ENCODE results near the gene KDR.

Gene KDR

GRCh38 chr4:55078987-55079386 lies 46.4 kb downstream of the KDR start:
- TF ChIP-seq CTCF (conservative IDR thresholded peaks at IDR 0.05; ENCODE audit: control insufficient read depth, insufficient read depth, low read depth, low read length), result no peak
- DNase-seq (ENCODE audit: low read depth), result peak; percentile 87
- H3K4me3 ChIP-seq (ENCODE audit: control insufficient read depth, low read depth, low read length), result no peak overlapping the region

GRCh38 chr4:55077577-55077976 lies 47.8 kb downstream of the KDR start:
- TF ChIP-seq CTCF (conservative IDR thresholded peaks at IDR 0.05; ENCODE audit: control insufficient read depth, insufficient read depth, low read depth, low read length), result no peak
- DNase-seq (ENCODE audit: low read depth), result no peak
- H3K4me3 ChIP-seq (ENCODE audit: control insufficient read depth, low read depth, low read length), result no peak overlapping the region

GRCh38 chr4:55075823-55076716 lies 49.3 kb downstream of the KDR start:
- DNase-seq (ENCODE audit: low read depth), result no peak
- no peak for TF ChIP-seq CTCF (conservative IDR thresholded peaks at IDR 0.05; ENCODE audit: control insufficient read depth, insufficient read depth, low read depth, low read length)
- no peak overlapping the region for H3K4me3 ChIP-seq (ENCODE audit: control insufficient read depth, low read depth, low read length)

GRCh38 chr4:55075376-55075775 lies 50.0 kb downstream of the KDR start:
- no peak overlapping the region for H3K4me3 ChIP-seq (ENCODE audit: control insufficient read depth, low read depth, low read length)
- DNase-seq (ENCODE audit: low read depth), result no peak
- no peak for TF ChIP-seq CTCF (conservative IDR thresholded peaks at IDR 0.05; ENCODE audit: control insufficient read depth, insufficient read depth, low read depth, low read length)

GRCh38 chr4:55074386-55074785 lies 51.0 kb downstream of the KDR start:
- H3K4me3 ChIP-seq (ENCODE audit: control insufficient read depth, low read depth, low read length), result no peak overlapping the region
- DNase-seq (ENCODE audit: low read depth), result no peak
- TF ChIP-seq CTCF (conservative IDR thresholded peaks at IDR 0.05; ENCODE audit: control insufficient read depth, insufficient read depth, low read depth, low read length), result no peak

GRCh38 chr4:55071951-55072350 lies 53.4 kb downstream of the KDR start:
- DNase-seq (ENCODE audit: low read depth), result no peak
- TF ChIP-seq CTCF (conservative IDR thresholded peaks at IDR 0.05; ENCODE audit: control insufficient read depth, insufficient read depth, low read depth, low read length), result no peak
- H3K4me3 ChIP-seq (ENCODE audit: control insufficient read depth, low read depth, low read length), result no peak overlapping the region

Data from fibroblast of mammary gland (primary cell).